Endothelial cell of umbilical vein (primary cell): ENCODE results near the gene MSANTD2. TPM values are rescaled to one million over a fixed set of nuclear protein-coding genes. Genes with fewer than 3 reads are reported as not detected.

Experiments used
- BruUV-seq: library from RNA; stranded (reverse); fragments of 400-500 nt; replicated peaks from 2 replicates; lab custom pipeline; 2021; lab: Mats Ljungman, UMichigan
- CTCF ChIA-PET: fragments of 300-600, 350-600 bp; sonication (Branson Sonifier 250); formaldehyde crosslinking; loops from one replicate; lab custom pipeline; 2021; ENCODE audit warnings: antibody characterized with exemption, inconsistent platforms; lab: Charles Lee
- POLR2A ChIA-PET: fragments of 300-600, 350-600 bp; sonication (Branson Sonifier 250); formaldehyde crosslinking; loops from one replicate; lab custom pipeline; 2021; ENCODE audit warnings: antibody characterized with exemption, inconsistent platforms; lab: Charles Lee
- DNase-seq: peaks from one replicate; pipeline ENCODE4 v3.0.0-alpha.2; 2011; ENCODE audit warnings: low read depth, low spot score
- FAIRE-seq: peaks from 2 replicates; lab custom pipeline; 2011; peaks lifted over from hg19 to GRCh38; lab: Jason Lieb, UNC
- H2AFZ ChIP-seq: 2 replicates; pipeline ENCODE4 v1.6.0; 2012; ENCODE audit warnings: low read depth, low read length, control low read depth, inconsistent platforms
- H3K27ac ChIP-seq: 2 replicates; pipeline ENCODE4 v1.5.1; 2011; ENCODE audit warnings: low read depth, mild to moderate bottlenecking, control low read depth, low read length, moderate library complexity; ENCODE audit not compliant: insufficient read depth
- H3K27me3 ChIP-seq, 2 experiments: 2 replicates each; pipeline versions ENCODE4 v1.6.0 to v1.6.1; 2011; ENCODE audit warnings: low read length in 2 of 2, mixed read lengths in 1 of 2; ENCODE audit not compliant: control insufficient read depth in 2 of 2, insufficient read depth in 2 of 2
- H3K36me3 ChIP-seq, 2 experiments: 2 replicates in 1 of 2; 3 replicates in 1 of 2; pipeline ENCODE4 v1.5.1; 2011; ENCODE audit warnings: low read length in 2 of 2, mild to moderate bottlenecking in 1 of 2, moderate library complexity in 1 of 2; ENCODE audit not compliant: control insufficient read depth in 2 of 2, insufficient read depth in 2 of 2; ENCODE audit errors: extremely low read depth in 1 of 2
- H3K4me1 ChIP-seq: 3 replicates; pipeline ENCODE4 v1.5.1; 2011; ENCODE audit warnings: mild to moderate bottlenecking, low read length; ENCODE audit not compliant: control insufficient read depth, insufficient read depth; ENCODE audit errors: extremely low read depth
- H3K4me2 ChIP-seq: 2 replicates; pipeline ENCODE4 v1.6.1; 2011; ENCODE audit warnings: low read length, control low read depth, mixed read lengths; ENCODE audit not compliant: insufficient read depth
- H3K4me3 ChIP-seq, 3 experiments: fragments of 200-600 bp in 1 of 3; sonication (generic), shearing (Covaris generic) in 1 of 3; replicated peaks in 1 of 3; 2 replicates each; pipeline ENCODE4 v1.5.1; 2011 to 2016; ENCODE audit warnings: control low read depth in 3 of 3, low read length in 3 of 3, mild to moderate bottlenecking in 2 of 3, inconsistent platforms in 1 of 3, low read depth in 1 of 3, moderate library complexity in 1 of 3; ENCODE audit not compliant: insufficient read depth in 1 of 3
- H3K79me2 ChIP-seq: 2 replicates; pipeline ENCODE4 v1.6.0; 2012; ENCODE audit warnings: low read length, inconsistent platforms; ENCODE audit not compliant: control insufficient read depth, insufficient read depth
- H3K9ac ChIP-seq: replicated peaks from 2 replicates; pipeline ENCODE3; 2011; ENCODE audit warnings: low read length, control low read depth; ENCODE audit not compliant: insufficient read depth; ENCODE audit errors: extremely low read depth
- H3K9me1 ChIP-seq: replicated peaks from 3 replicates; pipeline ENCODE4 v1.6.0; 2011; ENCODE audit warnings: mild to moderate bottlenecking, low read length; ENCODE audit not compliant: control insufficient read depth, insufficient read depth; ENCODE audit errors: extremely low read depth
- H3K9me3 ChIP-seq: replicated peaks from 2 replicates; pipeline ENCODE4 v1.5.1; 2012; ENCODE audit warnings: low read length, inconsistent platforms; ENCODE audit not compliant: control insufficient read depth, insufficient read depth
- H4K20me1 ChIP-seq: replicated peaks from 2 replicates; pipeline ENCODE3; 2011; ENCODE audit warnings: mild to moderate bottlenecking, low read length; ENCODE audit not compliant: control insufficient read depth, insufficient read depth; ENCODE audit errors: extremely low read depth
- EZH2 ChIP-seq: IDR thresholded peaks from 2 replicates; pipeline ENCODE4 v1.6.1; 2012; ENCODE audit warnings: borderline replicate concordance, low read depth, mild to moderate bottlenecking, moderate library complexity, low read length, inconsistent platforms; ENCODE audit not compliant: severe bottlenecking
- FOS ChIP-seq: IDR thresholded peaks from 2 replicates; pipeline ENCODE4 v1.6.1; 2011; ENCODE audit warnings: mild to moderate bottlenecking, low read length, moderate library complexity, borderline replicate concordance; ENCODE audit not compliant: insufficient read depth
- GATA2 ChIP-seq: IDR thresholded peaks from 2 replicates; pipeline ENCODE4 v1.7.0; 2011; ENCODE audit warnings: low read depth, mild to moderate bottlenecking, moderate library complexity, mixed read lengths, low read length; ENCODE audit not compliant: insufficient read length, insufficient read depth
- JUN ChIP-seq: IDR thresholded peaks from 2 replicates; pipeline ENCODE4 v1.6.1; 2011; ENCODE audit warnings: borderline replicate concordance, low read depth; ENCODE audit not compliant: insufficient read length, insufficient read depth
- MYC ChIP-seq: IDR thresholded peaks from one replicate; pipeline ENCODE4 v1.6.1; 2011; ENCODE audit warnings: mild to moderate bottlenecking, low read depth, low read length
- POLR2A ChIP-seq: IDR thresholded peaks from 2 replicates; pipeline ENCODE4 v1.6.1; 2012; ENCODE audit warnings: low read depth, mild to moderate bottlenecking, control low read depth, low read length
- POLR2AphosphoS5 ChIP-seq: IDR thresholded peaks from 2 replicates; pipeline ENCODE4 v1.6.1; 2012; ENCODE audit warnings: low read depth, mild to moderate bottlenecking, control low read depth, low read length, moderate library complexity; ENCODE audit not compliant: insufficient read depth
- dilution Hi-C: fragments of 300-500 bp; cut with MboI; formaldehyde crosslinking; loops from one replicate; pipeline ENCODE4 v1.15.0; 2019; ENCODE audit warnings: low sequenced_read_pairs; ENCODE audit not compliant: extremely low pct_ligation_motif_present
- intact Hi-C: fragments of 100-400 bp; cut with micrococcal nuclease; formaldehyde crosslinking; loops from one replicate; pipeline ENCODE4 v1.10.0; 2022
- polyA plus RNA-seq, 4 experiments: library from polyadenylated mRNA; depleted of rRNA in 3 of 4; stranded (reverse) in 3 of 4; unstranded in 1 of 4; fragments of >200 nt; gene quantifications; 2 replicates each; pipeline versions ENCODE4 v1.2.1 to v1.2.3, GENCODE V29; 2011 to 2012; ENCODE audit warnings: missing spikeins in 1 of 4
- total RNA-seq: library from RNA; stranded (reverse); gene quantifications from 2 replicates; pipeline ENCODE4 v1.2.3, GENCODE V29; 2021
- TF ChIP-seq, protein P1 (sequence below), 2 donors: IDR thresholded peaks; 1 replicate in 1 of 2; 2 replicates in 1 of 2; pipeline ENCODE4 v1.5.1; 2011; ENCODE audit warnings: low read length in 2 of 2, mild to moderate bottlenecking in 2 of 2, moderate library complexity in 2 of 2, control low read depth in 1 of 2, inconsistent platforms in 1 of 2, low read depth in 1 of 2; ENCODE audit not compliant: insufficient read depth in 1 of 2; ENCODE audit errors: extremely low read depth in 1 of 2
- TF ChIP-seq, protein P2 (sequence below): IDR thresholded peaks from 2 replicates; pipeline ENCODE4 v1.6.1; 2011; ENCODE audit not compliant: insufficient read depth, insufficient read length

The MSANTD2 gene
- total and polyA plus RNA-seq, 2 donors (not counting 3 experiments of a cell fraction or from before 2014, with no cell fraction given): 5.5 to 23.2 TPM

DNA sequence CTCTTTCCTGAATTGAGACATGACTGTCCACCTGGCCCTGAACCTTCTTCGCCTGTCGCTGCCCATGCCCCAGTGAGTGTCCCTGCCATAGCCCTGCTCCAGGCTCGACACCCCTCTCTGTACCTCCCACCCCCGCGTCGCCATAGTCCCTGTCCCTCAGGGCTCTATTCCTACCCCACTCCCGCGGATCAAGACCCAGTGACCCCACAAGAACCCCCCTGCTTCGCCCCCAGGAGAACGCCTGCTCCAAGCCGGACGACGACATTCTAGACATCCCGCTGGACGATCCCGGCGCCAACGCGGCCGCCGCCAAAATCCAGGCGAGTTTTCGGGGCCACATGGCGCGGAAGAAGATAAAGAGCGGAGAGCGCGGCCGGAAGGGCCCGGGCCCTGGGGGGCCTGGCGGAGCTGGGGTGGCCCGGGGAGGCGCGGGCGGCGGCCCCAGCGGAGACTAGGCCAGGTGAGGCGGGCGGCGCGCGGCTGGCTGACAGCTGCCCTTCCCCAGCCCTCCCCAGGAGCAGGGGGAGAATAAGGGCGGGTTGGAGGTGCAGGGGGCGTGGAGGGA, 54.9 kb downstream of the MSANTD2 start:
- no peak for TF ChIP-seq FOS
- Histone ChIP-seq H3K27ac (no peak overlapping the region), H3K27me3 (no peaks in the 10 kb centered on the region), H3K36me3 (no peaks in the 10 kb centered on the region), H3K4me1 (peaks cover 43% of the 10 kb centered on the region), H3K4me3 (no peak overlapping the region), H3K9me3 (no peaks in the 10 kb centered on the region), H3K79me2 (peaks cover 2% of the 10 kb centered on the region), H3K4me2 (no peak overlapping the region), H3K9me1 (no peaks in the 10 kb centered on the region), H3K9ac (no peak overlapping the region), H4K20me1 (no peaks in the 10 kb centered on the region), H2AFZ (no peak overlapping the region)
- intact Hi-C loops: no loop called here
- no TSS peak for BruUV-seq
- no peak for DNase-seq
- dilution Hi-C loops: no loop called here
- POLR2A ChIA-PET: interaction anchor here (1.1 to 5.0 kb wide), 3 partner anchors 14 to 28 kb away, joined by 3 to 67 read pairs (median 9); no protein-coding TSS in a partner anchor
- no peak for FAIRE-seq
- CTCF ChIA-PET: interaction anchor here (1.3 to 16.9 kb wide), 5 partner anchors 8 to 131 kb away, joined by 4 to 301 read pairs (median 9); partner anchors contain the start of genes ESAM, SIAE and SPA17

DNA sequence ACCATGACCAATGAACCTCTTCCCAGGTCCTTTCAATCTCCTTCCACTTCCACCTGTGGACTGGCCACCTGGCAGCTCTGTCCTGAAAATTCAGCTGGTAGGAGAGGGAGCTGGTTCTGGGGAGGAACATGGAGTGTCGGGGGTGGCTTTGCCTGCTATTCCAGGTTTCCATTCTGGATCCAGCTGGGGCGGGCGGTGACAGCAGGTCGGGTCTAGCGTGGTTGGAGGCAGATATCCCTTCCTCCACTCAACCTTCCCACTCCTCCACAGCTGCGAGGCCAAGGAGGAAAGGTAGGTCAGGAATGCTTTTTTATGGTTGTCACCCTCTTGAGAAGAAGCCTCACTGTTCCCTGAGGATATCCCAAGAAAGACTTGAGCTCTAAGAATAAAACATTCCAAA, 57.2 kb downstream of the MSANTD2 start:
- H3K9me3 ChIP-seq: no peaks in the 10 kb centered on the region
- no TSS peak for BruUV-seq
- intact Hi-C loops (no loop called here), dilution Hi-C loops (no loop called here)
- H4K20me1 ChIP-seq: no peaks in the 10 kb centered on the region
- no peak overlapping the region for H3K4me3 ChIP-seq
- H3K27ac ChIP-seq: no peak overlapping the region
- no peaks in the 10 kb centered on the region for H3K36me3 ChIP-seq
- POLR2A ChIA-PET: no interaction called here
- no peak for TF ChIP-seq FOS
- TF ChIP-seq MYC: no peak
- no peak for TF ChIP-seq POLR2AphosphoS5
- TF ChIP-seq GATA2: no peak
- no peak for TF ChIP-seq JUN
- TF ChIP-seq, protein P1, sequence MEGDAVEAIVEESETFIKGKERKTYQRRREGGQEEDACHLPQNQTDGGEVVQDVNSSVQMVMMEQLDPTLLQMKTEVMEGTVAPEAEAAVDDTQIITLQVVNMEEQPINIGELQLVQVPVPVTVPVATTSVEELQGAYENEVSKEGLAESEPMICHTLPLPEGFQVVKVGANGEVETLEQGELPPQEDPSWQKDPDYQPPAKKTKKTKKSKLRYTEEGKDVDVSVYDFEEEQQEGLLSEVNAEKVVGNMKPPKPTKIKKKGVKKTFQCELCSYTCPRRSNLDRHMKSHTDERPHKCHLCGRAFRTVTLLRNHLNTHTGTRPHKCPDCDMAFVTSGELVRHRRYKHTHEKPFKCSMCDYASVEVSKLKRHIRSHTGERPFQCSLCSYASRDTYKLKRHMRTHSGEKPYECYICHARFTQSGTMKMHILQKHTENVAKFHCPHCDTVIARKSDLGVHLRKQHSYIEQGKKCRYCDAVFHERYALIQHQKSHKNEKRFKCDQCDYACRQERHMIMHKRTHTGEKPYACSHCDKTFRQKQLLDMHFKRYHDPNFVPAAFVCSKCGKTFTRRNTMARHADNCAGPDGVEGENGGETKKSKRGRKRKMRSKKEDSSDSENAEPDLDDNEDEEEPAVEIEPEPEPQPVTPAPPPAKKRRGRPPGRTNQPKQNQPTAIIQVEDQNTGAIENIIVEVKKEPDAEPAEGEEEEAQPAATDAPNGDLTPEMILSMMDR (IDR thresholded peaks at IDR 0.05; ENCODE audit: extremely low read depth in 1 of 2, insufficient read depth in 1 of 2, low read depth in 1 of 2, low read length in 2 of 2): no peak
- TF ChIP-seq EZH2: no peak
- TF ChIP-seq, protein P2, sequence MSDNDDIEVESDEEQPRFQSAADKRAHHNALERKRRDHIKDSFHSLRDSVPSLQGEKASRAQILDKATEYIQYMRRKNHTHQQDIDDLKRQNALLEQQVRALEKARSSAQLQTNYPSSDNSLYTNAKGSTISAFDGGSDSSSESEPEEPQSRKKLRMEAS: no peak
- no peak for TF ChIP-seq POLR2A
- H3K9me1 ChIP-seq: no peaks in the 10 kb centered on the region
- no peak overlapping the region for H2AFZ ChIP-seq
- H3K9ac ChIP-seq: no peak overlapping the region
- no peak for FAIRE-seq
- no peak for DNase-seq
- no peak overlapping the region for H3K4me2 ChIP-seq
- H3K4me1 ChIP-seq: peaks cover 26% of the 10 kb centered on the region
- H3K27me3 ChIP-seq: no peaks in the 10 kb centered on the region
- H3K79me2 ChIP-seq: peaks cover 2% of the 10 kb centered on the region
- CTCF ChIA-PET: interaction anchor here (1.1 to 16.9 kb wide), 6 partner anchors 17 to 123 kb away, joined by 3 to 301 read pairs (median 4); partner anchors contain the start of genes ESAM, SIAE and SPA17
